Retinal pigment epithelial cell (primary cell): ENCODE measurements around the gene C6orf163.

Source experiments
- DNase-seq: peaks from one replicate; pipeline ENCODE4 v3.0.0-alpha.2; 2010; ENCODE audit warnings: low read depth
- H3K4me3 ChIP-seq: 2 replicates; pipeline ENCODE4 v1.5.1; 2011; ENCODE audit warnings: mild to moderate bottlenecking, low read length, control low read depth, moderate library complexity
- CTCF ChIP-seq: conservative IDR thresholded peaks from 2 replicates; pipeline ENCODE4 v1.5.1; 2011; ENCODE audit warnings: low read depth, low read length, control low read depth, inconsistent platforms

Gene C6orf163

GRCh38 chr6:87351583-87351982 is 7.0 kb downstream of the C6orf163 start:
- no peak overlapping the region for H3K4me3 ChIP-seq
- TF ChIP-seq CTCF: no peak
- no peak for DNase-seq

- TF ChIP-seq CTCF: no peak
Observed at GRCh38 chr6:87356181-87356580, 11.6 kb downstream of the C6orf163 start.

DNA sequence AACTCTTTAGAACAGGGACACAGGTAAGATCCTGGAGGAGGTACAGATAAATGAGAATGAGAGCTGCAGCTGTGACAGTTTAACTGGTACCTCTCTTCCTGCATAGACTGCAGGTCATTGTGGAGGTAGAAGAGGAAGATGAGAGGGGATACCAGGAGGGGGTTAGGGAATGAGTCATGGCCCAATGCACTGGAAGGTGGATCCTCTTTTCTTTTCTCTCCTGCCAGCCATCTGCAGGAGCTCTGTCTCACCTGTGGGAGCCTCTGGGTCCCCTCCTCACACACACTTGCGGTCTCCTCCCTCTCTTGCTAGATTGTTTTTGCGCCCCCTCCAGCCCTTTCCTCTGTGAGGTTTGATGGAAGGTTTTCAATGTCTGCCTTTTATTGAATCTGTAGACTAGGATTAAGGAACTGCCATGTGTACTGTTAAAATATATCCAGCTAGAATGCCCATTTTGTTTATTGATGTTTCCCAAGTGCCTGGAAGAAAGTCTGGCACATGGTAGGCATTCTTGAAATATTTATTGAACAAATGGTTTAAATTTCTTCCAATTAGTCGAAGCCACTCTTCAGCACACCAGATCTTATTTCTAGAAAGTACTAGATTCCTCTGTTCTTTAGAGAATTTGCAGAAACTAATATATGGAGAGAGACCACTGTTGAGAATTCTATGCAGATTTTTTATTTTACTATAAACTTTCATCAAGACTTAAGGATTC is 13.0 kb downstream of the C6orf163 start:
- TF ChIP-seq CTCF: no peak
- no peak overlapping the region for H3K4me3 ChIP-seq
- no peak for DNase-seq

More at GRCh38 chr6:87356181-87356580, 11.6 kb downstream of the C6orf163 start:
- H3K4me3 ChIP-seq: no peak overlapping the region
- DNase-seq: no peak

DNA sequence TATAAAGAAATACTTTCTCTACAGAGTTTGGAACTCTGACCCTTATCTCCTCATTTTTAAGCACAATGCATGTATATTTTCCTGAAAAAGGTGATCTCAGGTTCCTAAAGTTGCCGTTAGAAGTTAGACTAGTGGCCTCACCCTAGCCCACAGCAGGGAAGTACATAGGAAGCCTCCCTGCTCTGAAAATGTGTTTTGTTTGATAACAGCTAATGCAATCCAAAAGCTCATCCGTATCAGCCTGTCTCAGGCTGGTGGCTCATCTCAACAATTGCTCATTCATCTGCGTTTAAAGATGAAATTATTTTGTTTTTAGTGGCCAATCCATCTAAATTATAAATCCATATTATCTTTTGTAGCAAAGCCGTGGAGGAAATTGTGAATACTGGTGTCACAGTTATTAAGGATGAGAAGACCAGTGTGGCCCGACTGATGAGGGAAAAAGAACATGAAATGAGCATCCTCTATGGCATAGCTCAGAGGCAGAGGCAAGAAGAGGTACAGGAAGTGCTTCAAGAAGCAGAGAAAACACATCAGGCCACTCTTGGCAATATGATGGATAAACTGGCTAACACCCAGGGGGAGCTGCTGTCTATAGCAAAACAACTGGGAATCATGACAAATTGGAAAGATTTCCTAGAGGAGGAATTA is 20.1 kb downstream of the C6orf163 start:
- no peak for DNase-seq
- no peak overlapping the region for H3K4me3 ChIP-seq
- TF ChIP-seq CTCF: no peak

DNA sequence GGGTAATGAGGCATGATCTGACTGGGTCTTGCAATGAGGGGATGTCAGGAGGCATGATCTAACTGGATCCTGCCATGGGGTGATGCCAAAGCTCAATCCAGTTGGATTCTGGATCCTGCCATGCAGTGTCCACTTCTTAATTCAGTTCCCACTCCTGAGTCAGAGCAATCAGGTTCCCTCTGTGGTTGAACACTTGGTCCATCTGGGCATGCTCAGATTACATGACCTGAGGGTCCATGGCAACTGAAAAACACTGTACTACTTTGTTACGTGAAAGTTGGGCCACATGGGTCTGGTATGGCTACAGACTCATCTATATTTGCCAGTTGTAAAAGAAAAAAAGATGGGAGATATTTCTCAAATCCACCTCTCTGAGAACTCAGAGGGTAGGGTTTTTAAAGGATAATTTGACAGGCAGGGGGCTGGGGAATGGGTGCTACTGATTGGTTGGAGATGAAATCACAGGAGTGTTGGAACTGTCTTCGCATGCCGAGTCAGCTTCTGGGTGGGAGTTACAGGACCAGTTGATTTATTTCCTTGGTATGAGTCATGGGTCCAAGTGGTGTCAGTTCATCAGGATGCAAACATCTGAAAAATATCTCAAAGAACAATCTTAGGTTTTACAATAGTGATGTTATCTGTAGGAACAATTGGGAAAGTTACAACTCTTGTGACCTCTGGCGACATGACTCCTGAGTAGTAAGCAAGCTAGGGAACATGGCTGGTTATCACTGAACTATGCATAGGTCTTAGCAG is 21.6 kb downstream of the C6orf163 start:
- no peak for TF ChIP-seq CTCF
- H3K4me3 ChIP-seq: no peak overlapping the region
- no peak for DNase-seq

DNA sequence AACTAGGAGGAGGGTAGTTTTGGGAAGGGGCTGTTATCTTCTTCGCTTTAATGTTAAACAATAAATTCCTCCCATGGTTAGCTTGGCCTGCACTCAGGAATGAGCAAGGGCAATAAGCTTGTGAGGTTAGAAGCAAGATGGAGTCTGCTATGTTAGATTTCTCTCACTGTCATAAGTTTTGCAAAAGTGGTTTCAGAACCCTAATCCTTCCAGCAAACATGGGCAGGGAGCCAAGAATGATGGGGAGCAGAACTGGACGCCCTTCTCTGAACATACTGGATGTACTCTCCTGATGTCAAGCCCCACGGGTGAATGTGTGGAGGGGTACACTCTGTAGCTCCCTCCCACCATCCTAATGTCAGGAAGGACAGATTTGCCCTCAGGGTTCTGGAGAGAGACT is 22.3 kb downstream of the C6orf163 start:
- no peak overlapping the region for H3K4me3 ChIP-seq
- no peak for TF ChIP-seq CTCF
- DNase-seq: no peak

- TF ChIP-seq CTCF: no peak
- no peak overlapping the region for H3K4me3 ChIP-seq
- no peak for DNase-seq
Observed at GRCh38 chr6:87373377-87373776, 28.8 kb downstream of the C6orf163 start.
